BJ (cell line): Measurements from ENCODE around the gene UBE2H. TPM values are rescaled to one million over a fixed set of nuclear protein-coding genes. Genes with fewer than 3 reads are reported as not detected.

Experiments used
- CTCF ChIA-PET: fragments of 350-600 bp; formaldehyde crosslinking; extraction: SDS; loops from one replicate; lab custom pipeline; 2021; ENCODE audit warnings: antibody characterized with exemption, inconsistent platforms; lab: Yijun Ruan, JAX
- POLR2A ChIA-PET: fragments of 300-600 bp; sonication (Branson Sonifier 250); formaldehyde crosslinking; extraction: SDS; loops from one replicate; lab custom pipeline; 2021; ENCODE audit warnings: antibody characterized with exemption; lab: Charles Lee
- DNase-seq: peaks from one replicate; pipeline ENCODE4 v3.0.0-alpha.2; 2011; ENCODE audit warnings: low read depth
- H3K27me3 ChIP-seq: 2 replicates; pipeline ENCODE4 v1.6.0; 2011; ENCODE audit warnings: low read length; ENCODE audit not compliant: control insufficient read depth, insufficient read depth
- H3K36me3 ChIP-seq: 2 replicates; pipeline ENCODE4 v1.5.1; 2011; ENCODE audit warnings: low read length; ENCODE audit not compliant: control insufficient read depth, insufficient read depth
- H3K4me3 ChIP-seq: 2 replicates; pipeline ENCODE4 v1.5.1; 2011; ENCODE audit warnings: low read depth, mild to moderate bottlenecking, control low read depth, low read length
- polyA plus RNA-seq: library from polyadenylated mRNA; depleted of rRNA; stranded (reverse); fragments of >200 nt; gene quantifications from 2 replicates; pipeline ENCODE4 v1.2.3, GENCODE V29; 2011
- TF ChIP-seq, protein P1 (sequence below): IDR thresholded peaks from 2 replicates; pipeline ENCODE4 v1.5.1; 2011; ENCODE audit warnings: low read depth, mild to moderate bottlenecking, control low read depth, inconsistent platforms, low read length, moderate library complexity; ENCODE audit not compliant: insufficient read depth

Gene UBE2H
- polyA plus RNA-seq, 1 experiment, result 37.0 TPM

GRCh38 chr7:129832701-129833227 lies 120.0 kb downstream of the UBE2H start:
- Histone ChIP-seq H3K4me3 (no peak overlapping the region), H3K36me3 (peaks cover 5% of the 10 kb centered on the region), H3K27me3 (no peaks in the 10 kb centered on the region)
- DNase-seq, result no peak
- TF ChIP-seq, protein P1, sequence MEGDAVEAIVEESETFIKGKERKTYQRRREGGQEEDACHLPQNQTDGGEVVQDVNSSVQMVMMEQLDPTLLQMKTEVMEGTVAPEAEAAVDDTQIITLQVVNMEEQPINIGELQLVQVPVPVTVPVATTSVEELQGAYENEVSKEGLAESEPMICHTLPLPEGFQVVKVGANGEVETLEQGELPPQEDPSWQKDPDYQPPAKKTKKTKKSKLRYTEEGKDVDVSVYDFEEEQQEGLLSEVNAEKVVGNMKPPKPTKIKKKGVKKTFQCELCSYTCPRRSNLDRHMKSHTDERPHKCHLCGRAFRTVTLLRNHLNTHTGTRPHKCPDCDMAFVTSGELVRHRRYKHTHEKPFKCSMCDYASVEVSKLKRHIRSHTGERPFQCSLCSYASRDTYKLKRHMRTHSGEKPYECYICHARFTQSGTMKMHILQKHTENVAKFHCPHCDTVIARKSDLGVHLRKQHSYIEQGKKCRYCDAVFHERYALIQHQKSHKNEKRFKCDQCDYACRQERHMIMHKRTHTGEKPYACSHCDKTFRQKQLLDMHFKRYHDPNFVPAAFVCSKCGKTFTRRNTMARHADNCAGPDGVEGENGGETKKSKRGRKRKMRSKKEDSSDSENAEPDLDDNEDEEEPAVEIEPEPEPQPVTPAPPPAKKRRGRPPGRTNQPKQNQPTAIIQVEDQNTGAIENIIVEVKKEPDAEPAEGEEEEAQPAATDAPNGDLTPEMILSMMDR, result no peak
- ChIA-PET POLR2A (no interaction called here), CTCF (interaction anchor here (0.5 to 5.1 kb wide), 2 partner anchors 9 to 179 kb away, joined by 3 to 59 read pairs; no protein-coding TSS in a partner anchor)

DNA sequence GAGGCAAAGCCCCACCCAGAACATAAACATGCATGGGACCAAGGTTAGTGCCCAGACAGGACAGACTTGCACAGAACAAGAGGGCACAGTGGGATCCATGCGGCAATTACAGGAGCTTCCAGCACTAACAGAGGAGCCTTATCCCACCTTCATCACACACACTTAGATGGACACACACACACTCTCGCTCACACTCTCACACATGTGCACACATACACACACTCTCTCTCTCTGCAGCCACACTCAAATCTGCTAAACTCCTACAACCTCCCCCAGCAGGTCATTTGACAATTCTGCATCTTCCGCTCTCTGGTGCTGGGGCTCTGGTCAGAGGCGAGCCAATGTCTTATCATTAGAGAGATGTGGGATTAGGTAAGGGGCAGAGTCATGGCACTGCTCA lies 120.5 kb downstream of the UBE2H start:
- TF ChIP-seq, protein P1, result no peak
- H3K4me3 ChIP-seq, result no peak overlapping the region
- POLR2A ChIA-PET, result no interaction called here
- CTCF ChIA-PET, result interaction anchor here (0.5 to 5.1 kb wide), 3 partner anchors 10 to 180 kb away, joined by 3 to 59 read pairs (median 3); no protein-coding TSS in a partner anchor
- DNase-seq, result no peak
- no peaks in the 10 kb centered on the region for H3K27me3 ChIP-seq
- peaks cover 5% of the 10 kb centered on the region for H3K36me3 ChIP-seq

DNA sequence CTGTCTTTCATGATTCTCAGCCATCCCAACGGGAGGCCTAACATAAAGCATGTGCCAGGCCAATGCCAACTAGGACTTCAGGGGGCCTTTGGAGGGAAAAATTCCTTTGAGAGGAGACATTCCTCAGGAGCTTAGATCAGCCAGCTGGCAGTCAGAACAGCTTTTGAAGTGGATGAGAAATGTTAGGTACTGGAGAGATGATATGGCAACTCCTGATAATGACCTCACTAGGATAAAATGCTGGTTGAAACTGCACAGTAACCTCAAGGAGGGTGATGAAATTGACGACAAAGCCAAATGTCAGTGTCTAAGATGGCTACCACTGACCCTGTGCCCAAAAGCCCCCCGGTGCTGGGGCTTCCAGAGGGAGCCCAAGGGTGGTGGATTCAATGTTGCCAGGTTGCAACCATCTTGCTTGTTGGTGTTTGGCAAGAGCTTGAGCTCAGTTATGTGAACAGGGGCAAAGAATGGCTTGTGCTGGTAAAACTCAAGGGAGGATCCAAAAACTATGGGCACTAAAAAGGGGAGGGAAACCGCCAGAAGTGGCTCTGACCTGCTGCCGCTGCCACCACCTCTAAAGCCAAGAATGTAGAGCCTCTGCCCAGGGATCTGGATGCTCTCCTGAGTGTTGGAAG lies 121.2 kb downstream of the UBE2H start:
- TF ChIP-seq, protein P1, result no peak
- DNase-seq, result peak; percentile 64
- ChIA-PET CTCF (interaction anchor here (1.2 to 5.1 kb wide), 7 partner anchors 10 to 184 kb away, joined by 3 to 59 read pairs (median 7); no protein-coding TSS in a partner anchor), POLR2A (interaction anchor here (0.6 kb wide), 1 partner anchor 233 kb away, joined by 4 read pairs; no protein-coding TSS in a partner anchor)
- no peaks in the 10 kb centered on the region for H3K27me3 ChIP-seq
- H3K4me3 ChIP-seq, result no peak overlapping the region
- peaks cover 3% of the 10 kb centered on the region for H3K36me3 ChIP-seq

GRCh38 chr7:129830949-129831348 lies 121.8 kb downstream of the UBE2H start:
- no peak for DNase-seq
- no peaks in the 10 kb centered on the region for H3K27me3 ChIP-seq
- H3K36me3 ChIP-seq, result peaks cover 1% of the 10 kb centered on the region
- TF ChIP-seq, protein P1, result no peak
- no peak overlapping the region for H3K4me3 ChIP-seq
- POLR2A ChIA-PET, result interaction anchor here (1.0 kb wide), 1 partner anchor 24 kb away, joined by 3 read pairs; no protein-coding TSS in a partner anchor
- CTCF ChIA-PET, result interaction anchor here (0.6 to 5.1 kb wide), 23 partner anchors 9 to 200 kb away, joined by 3 to 59 read pairs (median 4); no protein-coding TSS in a partner anchor
